Central memory CD8-positive, alpha-beta T cell (primary cell): ENCODE data around the gene FMNL2.

Experiments used
- ATAC-seq: fragments of 150-1000 bp; cut with Tn5 transposase; replicated peaks from 2 replicates; pipeline ENCODE4 v1.10.0; 2022; ENCODE audit warnings: mild to moderate bottlenecking, moderate FRiP score, moderate number of reproducible peaks; ENCODE audit not compliant: poor library complexity, severe bottlenecking; ENCODE audit errors: extremely low read depth
- DNase-seq, 2 donors: peaks; one replicate each; pipeline ENCODE4 v3.0.0; 2021; ENCODE audit warnings: low spot score in 2 of 2
- H3K27ac Mint-ChIP-seq: one replicate; pipeline ENCODE4 v1.8.0; 2022; ENCODE audit warnings: low read depth, mild to moderate bottlenecking, moderate library complexity, mixed read lengths
- H3K27me3 Mint-ChIP-seq: one replicate; pipeline ENCODE4 v1.8.0; 2022; ENCODE audit warnings: mixed read lengths
- H3K36me3 Mint-ChIP-seq: one replicate; pipeline ENCODE4 v1.8.0; 2022; ENCODE audit warnings: mild to moderate bottlenecking, moderate library complexity, mixed read lengths; ENCODE audit not compliant: insufficient read depth
- H3K4me1 Mint-ChIP-seq: one replicate; pipeline ENCODE4 v1.8.0; 2022; ENCODE audit warnings: mixed read lengths
- H3K4me3 Mint-ChIP-seq: one replicate; pipeline ENCODE4 v1.8.0; 2022; ENCODE audit warnings: mild to moderate bottlenecking, moderate library complexity, mixed read lengths
- H3K9me3 Mint-ChIP-seq: one replicate; pipeline ENCODE4 v1.8.0; 2022; ENCODE audit warnings: mixed read lengths

Gene FMNL2

DNA sequence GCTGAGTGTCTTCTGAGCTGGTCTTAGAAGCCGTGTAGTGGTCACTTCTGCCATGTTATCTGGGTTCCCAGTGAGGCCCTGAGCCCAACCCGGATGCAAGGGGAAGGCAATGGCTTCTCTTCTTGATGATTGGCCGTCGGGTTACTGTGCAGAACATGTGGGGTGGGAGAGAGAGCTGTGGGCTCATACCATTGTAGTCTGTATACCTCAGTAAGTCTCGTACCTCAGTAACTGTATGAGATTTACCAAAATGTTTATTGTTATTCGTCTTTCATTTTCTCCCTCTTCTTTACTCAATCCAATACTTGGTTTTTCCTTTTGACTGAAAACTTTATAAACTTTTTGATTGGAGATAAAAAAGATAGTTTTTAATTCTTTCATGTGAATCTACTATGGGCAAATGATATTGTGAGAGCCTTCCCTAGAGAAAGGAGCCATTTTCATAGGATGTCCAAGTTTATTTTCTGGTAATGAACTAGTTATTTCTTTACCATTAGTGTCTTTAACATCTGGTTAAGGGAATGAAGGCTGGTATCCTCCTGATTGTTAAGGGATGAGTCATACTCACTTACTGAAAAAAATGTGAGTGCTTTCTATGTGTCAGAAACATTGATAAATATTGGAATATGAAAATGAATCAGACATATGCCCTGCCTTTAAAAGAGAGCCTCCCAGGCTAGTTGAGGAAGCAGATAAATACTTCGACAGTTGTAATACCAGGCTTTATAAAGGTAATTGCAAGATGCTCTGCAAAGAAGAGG lies 252.4 kb downstream of the FMNL2 start:
- Mint-ChIP-seq H3K27me3 (peaks cover 30% of the 10 kb centered on the region), H3K9me3 (no peaks in the 10 kb centered on the region), H3K4me3 (no peak overlapping the region), H3K36me3 (no peaks in the 10 kb centered on the region), H3K27ac (no peak overlapping the region), H3K4me1 (no peaks in the 10 kb centered on the region)
- ATAC-seq (no peak), DNase-seq (no peak)

DNA sequence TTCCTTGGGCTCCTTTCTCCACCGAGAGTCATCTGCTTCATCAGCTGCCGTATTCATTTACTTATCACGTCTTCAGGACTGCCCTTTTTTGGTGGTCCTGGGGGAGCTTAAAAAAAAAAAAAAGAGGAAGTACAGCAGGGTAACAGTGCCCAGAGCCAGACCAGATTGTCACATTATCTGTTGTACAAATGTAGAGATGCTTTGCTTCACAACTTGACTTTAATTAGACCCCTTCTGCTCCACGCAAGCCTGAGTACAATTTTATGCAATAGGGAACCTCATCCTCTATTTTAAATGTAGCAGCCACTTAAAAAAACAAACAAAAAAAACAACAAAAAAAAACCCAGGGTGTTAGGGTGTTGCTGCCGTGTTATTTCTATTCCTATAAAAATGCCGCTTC lies 254.0 kb downstream of the FMNL2 start:
- H3K9me3 Mint-ChIP-seq, result no peaks in the 10 kb centered on the region
- no peak for DNase-seq
- H3K27me3 Mint-ChIP-seq, result peaks cover 17% of the 10 kb centered on the region
- no peak for ATAC-seq
- H3K27ac Mint-ChIP-seq, result no peak overlapping the region
- H3K4me3 Mint-ChIP-seq, result no peak overlapping the region
- H3K36me3 Mint-ChIP-seq, result no peaks in the 10 kb centered on the region
- no peaks in the 10 kb centered on the region for H3K4me1 Mint-ChIP-seq

DNA sequence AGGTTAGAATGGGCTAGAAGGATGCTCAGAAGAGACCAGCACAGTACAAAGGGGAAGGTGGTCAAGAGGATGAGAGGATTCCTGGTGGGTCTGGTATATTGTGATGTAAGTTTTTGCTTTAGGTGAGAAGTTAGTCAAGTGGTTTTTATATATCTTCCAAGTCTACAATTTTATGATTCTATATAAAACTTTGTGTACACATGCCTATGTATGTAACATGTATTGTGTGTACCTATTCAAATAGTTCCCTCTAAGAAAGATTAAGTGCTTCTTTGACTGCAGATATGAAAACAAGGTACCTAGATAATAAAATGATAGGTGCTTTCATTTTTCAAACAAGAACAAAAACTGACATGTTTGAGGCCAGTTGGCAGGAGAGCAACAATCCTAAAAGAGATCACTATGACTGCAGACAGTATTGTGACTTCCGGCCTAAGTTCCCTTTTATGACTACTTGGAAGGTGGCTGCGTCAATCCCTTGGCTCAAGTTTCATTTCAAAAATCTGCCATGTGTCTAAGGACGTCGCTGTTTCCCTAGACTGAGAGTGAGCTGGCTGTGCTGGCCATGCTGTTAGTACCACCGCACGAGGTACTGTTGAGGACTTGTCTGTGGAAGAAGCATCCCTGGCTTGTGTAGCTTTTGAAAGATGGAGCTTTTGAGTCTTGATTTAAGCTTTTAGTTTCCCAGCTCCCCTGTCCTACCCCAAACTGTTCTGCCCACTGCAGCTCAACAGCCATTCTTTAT lies 259.2 kb downstream of the FMNL2 start:
- H3K27ac Mint-ChIP-seq, result no peak overlapping the region
- no peaks in the 10 kb centered on the region for H3K9me3 Mint-ChIP-seq
- H3K4me1 Mint-ChIP-seq, result no peaks in the 10 kb centered on the region
- H3K4me3 Mint-ChIP-seq, result no peak overlapping the region
- peak; percentile 46 for ATAC-seq
- no peaks in the 10 kb centered on the region for H3K36me3 Mint-ChIP-seq
- DNase-seq, result no peak
- H3K27me3 Mint-ChIP-seq, result no peaks in the 10 kb centered on the region

DNA sequence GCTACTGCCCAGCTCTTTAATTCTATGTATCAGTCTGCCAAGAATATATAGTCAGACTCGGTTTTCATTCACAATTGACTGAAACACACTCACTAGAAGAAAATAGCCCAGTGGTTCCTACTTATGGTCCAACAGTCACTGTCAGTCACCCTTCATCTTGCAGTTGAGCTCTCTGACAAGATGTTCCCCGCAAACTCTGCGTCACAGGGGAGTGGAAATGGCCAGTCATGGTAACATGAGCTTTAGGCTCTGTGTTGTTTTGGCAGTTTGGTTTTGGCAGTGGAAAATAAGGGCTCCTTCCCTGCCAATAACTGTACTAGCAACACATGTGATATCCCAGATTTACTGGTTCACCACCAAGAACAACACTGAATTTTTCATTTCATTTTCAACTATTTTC lies 259.8 kb downstream of the FMNL2 start:
- H3K27ac Mint-ChIP-seq, result no peak overlapping the region
- no peaks in the 10 kb centered on the region for H3K27me3 Mint-ChIP-seq

DNA sequence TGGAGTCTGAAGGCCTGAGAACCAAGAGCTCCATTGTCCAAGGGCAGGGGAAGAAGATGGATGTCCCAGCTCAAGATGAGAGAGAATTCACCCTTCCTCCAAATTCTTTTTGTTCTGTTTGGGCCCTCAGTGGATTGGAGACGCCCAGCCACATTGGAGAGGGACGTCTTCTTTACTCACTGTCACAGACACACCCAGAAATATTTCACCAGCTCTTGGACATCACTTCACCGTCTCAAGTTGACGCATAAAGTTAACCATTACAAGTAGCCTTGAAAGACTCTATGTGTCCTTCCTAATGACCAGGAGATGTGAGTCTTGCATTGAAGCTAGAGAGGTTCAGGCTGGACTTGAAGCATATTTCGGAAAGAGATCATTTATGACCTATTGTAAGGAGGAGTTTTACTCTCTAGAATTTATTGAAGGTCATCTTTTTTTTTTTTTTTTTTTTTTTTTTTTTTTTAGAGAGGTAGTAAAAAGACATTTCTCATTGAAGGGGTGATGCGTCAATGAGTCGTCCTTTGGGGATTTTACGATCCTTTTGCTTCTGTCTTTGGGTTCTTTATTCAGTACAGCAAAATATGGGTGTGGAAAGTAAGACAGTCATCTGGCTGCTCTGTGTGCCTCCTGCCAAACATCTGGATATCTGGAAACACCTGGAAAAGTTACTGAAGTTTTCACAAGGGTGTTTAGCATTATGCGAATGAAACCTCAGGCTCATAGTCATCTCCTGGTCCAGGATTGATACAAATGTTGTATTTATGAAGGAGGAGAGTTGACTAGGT lies 264.2 kb downstream of the FMNL2 start:
- ATAC-seq, result no peak
- Mint-ChIP-seq H3K4me1 (no peaks in the 10 kb centered on the region), H3K4me3 (no peak overlapping the region)

More for the DNA sequence above, 259.8 kb downstream of the FMNL2 start:
- no peak overlapping the region for H3K4me3 Mint-ChIP-seq
- no peak for ATAC-seq
- no peaks in the 10 kb centered on the region for H3K9me3 Mint-ChIP-seq
- no peaks in the 10 kb centered on the region for H3K4me1 Mint-ChIP-seq
- H3K36me3 Mint-ChIP-seq, result no peaks in the 10 kb centered on the region
- DNase-seq, result no peak

DNA sequence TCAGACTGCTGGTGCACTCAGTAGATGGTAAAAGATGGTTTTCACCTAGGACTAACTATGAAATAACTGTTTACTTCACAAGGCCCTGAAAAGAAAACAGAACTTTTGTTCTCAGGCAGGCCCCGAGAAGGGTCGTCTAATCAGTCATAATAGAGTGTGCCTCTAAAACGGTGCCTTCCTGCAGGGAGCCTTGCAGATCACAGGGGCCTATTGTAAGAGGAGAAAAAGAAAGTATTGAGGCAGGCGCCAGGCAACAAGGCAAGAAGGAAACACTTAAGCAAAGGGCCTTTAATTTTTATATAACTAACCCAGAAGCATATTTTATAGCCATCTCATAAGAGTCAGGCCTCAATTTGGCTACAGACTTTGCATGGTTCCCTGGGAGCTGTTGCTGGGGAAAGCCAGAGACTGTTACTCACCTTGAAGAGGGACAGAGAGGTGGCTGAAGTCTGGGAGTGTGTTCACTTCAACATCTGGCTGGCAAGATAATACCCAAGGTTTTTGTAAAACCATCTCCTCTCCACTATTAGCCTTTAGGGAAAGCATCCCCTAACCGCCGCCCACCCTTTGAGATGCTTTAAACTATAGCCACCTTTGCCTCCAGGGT lies 265.2 kb downstream of the FMNL2 start:
- Mint-ChIP-seq H3K36me3 (no peaks in the 10 kb centered on the region), H3K27me3 (peaks cover 9% of the 10 kb centered on the region), H3K9me3 (no peaks in the 10 kb centered on the region), H3K27ac (no peak overlapping the region), H3K4me3 (no peak overlapping the region), H3K4me1 (no peaks in the 10 kb centered on the region)
- ATAC-seq (no peak), DNase-seq (no peak)

More for the DNA sequence above, 264.2 kb downstream of the FMNL2 start:
- peaks cover 9% of the 10 kb centered on the region for H3K27me3 Mint-ChIP-seq
- no peaks in the 10 kb centered on the region for H3K36me3 Mint-ChIP-seq
- no peak overlapping the region for H3K27ac Mint-ChIP-seq
- no peak for DNase-seq
- H3K9me3 Mint-ChIP-seq, result no peaks in the 10 kb centered on the region

DNA sequence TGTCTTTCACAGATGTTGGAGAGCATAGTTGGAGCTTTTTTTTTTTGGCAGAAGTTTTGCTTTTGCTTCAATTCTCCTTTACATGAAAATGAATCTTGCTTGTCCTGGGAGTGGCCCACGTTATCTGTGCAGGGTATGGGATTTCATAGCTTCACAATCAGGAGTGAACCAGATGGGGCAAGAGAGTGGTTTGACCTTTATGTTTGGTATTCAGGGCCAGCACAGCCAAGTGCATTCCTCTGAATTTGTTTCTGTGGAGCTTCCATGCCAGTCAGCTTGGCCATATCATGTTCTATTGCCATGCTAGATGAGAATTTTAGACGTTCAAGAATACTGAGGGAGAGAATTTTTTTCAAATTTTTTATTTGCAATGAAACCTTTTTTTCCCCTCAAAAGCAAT lies 265.7 kb downstream of the FMNL2 start:
- no peak for DNase-seq
- Mint-ChIP-seq H3K4me1 (no peaks in the 10 kb centered on the region), H3K27me3 (peaks cover 9% of the 10 kb centered on the region), H3K4me3 (no peak overlapping the region), H3K36me3 (no peaks in the 10 kb centered on the region), H3K9me3 (no peaks in the 10 kb centered on the region), H3K27ac (no peak overlapping the region)
- no peak for ATAC-seq

DNA sequence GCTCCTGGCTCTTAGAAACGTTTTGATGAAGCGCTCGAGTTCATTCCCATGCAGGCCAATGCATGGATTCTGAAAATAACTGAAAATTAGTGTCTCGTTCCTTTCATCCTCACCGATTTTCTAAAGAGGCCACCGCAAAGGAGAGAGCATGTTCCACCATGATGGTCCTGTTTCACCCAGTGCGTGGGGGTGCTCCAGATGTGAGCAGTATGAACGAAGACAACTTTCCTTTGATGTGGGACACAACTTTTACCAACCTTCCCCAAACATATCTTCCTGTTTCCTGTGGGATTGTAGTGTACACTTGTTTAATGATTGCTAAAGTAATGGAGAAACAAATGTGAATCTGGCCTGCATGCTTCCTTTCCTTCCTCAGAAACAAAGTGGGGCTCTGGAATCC lies 267.8 kb downstream of the FMNL2 start:
- no peak overlapping the region for H3K27ac Mint-ChIP-seq
- no peak overlapping the region for H3K4me3 Mint-ChIP-seq
- peaks cover 9% of the 10 kb centered on the region for H3K27me3 Mint-ChIP-seq
- DNase-seq (no peak), ATAC-seq (no peak)
- no peaks in the 10 kb centered on the region for H3K4me1 Mint-ChIP-seq
- no peaks in the 10 kb centered on the region for H3K36me3 Mint-ChIP-seq
- H3K9me3 Mint-ChIP-seq, result no peaks in the 10 kb centered on the region

DNA sequence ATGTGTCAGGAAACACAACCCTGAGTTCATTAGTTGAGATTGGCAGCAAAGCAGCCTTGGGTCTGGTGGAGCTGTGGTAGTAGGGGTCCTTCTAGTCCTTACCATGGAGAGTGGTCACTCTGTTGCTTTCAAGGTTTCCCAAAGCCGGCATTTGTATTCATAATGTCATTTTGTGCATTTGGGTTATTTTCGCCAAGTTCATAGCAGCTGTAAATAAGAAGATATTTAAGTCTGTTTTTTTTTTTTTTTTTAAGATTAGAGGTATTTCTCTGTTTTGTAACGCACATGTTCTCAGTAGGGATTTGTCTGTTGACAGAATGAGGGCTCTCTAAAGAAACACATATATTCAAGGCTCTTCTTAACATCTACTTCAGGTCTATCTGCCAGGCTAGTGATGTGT lies 268.2 kb downstream of the FMNL2 start:
- Mint-ChIP-seq H3K27me3 (peaks cover 9% of the 10 kb centered on the region), H3K4me3 (no peak overlapping the region)

DNA sequence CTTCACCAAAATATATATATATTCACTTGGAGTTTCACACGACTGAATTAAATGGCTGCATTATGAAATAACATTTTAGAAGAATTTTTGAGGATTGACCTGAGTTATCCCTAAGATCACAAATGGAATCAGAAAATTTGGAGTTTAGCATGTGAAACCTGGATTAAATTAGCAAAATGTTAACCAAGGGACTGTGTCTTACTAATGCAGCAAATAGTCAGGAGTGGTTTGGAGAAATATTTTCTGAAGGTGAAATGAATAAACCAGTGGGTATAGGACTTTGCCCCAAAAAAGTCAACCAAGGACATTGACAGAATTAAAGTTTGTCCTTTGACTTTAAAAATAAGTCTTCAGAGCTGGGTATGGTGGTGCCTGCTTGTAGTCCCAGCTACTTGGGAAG lies 271.1 kb downstream of the FMNL2 start:
- ATAC-seq (no peak), DNase-seq (no peak)
- H3K27me3 Mint-ChIP-seq, result peaks cover 9% of the 10 kb centered on the region
- no peaks in the 10 kb centered on the region for H3K4me1 Mint-ChIP-seq
- no peaks in the 10 kb centered on the region for H3K36me3 Mint-ChIP-seq
- no peak overlapping the region for H3K4me3 Mint-ChIP-seq
- no peak overlapping the region for H3K27ac Mint-ChIP-seq
- no peaks in the 10 kb centered on the region for H3K9me3 Mint-ChIP-seq

More for the DNA sequence above, 268.2 kb downstream of the FMNL2 start:
- H3K36me3 Mint-ChIP-seq, result no peaks in the 10 kb centered on the region
- H3K9me3 Mint-ChIP-seq, result no peaks in the 10 kb centered on the region
- no peaks in the 10 kb centered on the region for H3K4me1 Mint-ChIP-seq
- ATAC-seq (no peak), DNase-seq (no peak)
- H3K27ac Mint-ChIP-seq, result no peak overlapping the region

DNA sequence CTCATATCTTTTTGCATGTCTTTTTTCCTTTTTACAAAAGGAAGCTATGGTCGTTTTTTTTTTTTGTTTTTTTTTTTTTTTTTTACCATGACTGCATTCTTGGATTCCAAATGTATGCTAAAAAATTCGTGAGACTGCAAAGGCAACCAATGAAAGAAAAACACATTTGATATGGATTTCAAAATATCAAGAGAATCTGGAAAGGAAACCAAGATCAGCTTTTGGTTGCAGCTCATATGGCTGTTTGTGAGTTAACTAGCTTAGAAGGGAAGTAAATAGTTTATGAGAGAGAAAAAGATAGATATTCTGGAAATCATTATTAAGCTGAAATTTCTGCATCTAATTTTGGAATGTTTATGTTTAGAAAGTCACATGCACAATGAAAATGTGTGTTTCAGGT lies 272.0 kb downstream of the FMNL2 start:
- H3K4me1 Mint-ChIP-seq, result peaks cover 5% of the 10 kb centered on the region
- peaks cover 9% of the 10 kb centered on the region for H3K27me3 Mint-ChIP-seq
- no peak overlapping the region for H3K4me3 Mint-ChIP-seq
- ATAC-seq, result no peak
- H3K36me3 Mint-ChIP-seq, result no peaks in the 10 kb centered on the region
- no peak overlapping the region for H3K27ac Mint-ChIP-seq
- DNase-seq, result no peak
- H3K9me3 Mint-ChIP-seq, result no peaks in the 10 kb centered on the region

DNA sequence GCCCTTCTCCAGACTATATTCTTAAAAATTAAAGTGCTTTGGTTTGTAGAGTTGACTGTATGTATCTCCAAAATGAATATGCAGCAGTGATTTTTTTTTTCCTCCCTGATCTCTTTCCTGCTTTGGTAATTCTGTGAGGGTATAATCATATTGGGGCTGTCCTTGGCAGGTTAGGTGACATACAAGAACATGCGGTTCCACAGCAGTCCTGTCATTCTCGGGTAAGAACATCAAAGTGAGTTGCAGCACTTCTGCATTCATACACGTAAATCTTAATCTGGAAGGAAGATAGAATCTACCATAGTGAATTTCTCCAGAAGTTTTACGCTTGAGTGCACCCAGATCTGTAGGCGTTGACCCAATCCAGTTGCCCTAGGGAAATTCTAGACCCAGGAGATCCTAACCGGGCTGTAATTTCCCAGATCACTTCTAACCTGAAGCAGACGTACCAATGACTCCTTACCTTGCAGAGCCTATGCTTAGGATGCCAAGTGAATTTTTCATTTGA lies 272.9 kb downstream of the FMNL2 start:
- peaks cover 8% of the 10 kb centered on the region for H3K4me1 Mint-ChIP-seq

More for the DNA sequence above, 272.9 kb downstream of the FMNL2 start:
- H3K36me3 Mint-ChIP-seq, result peaks cover 2% of the 10 kb centered on the region
- H3K27ac Mint-ChIP-seq, result no peak overlapping the region
- DNase-seq (no peak), ATAC-seq (no peak)
- no peaks in the 10 kb centered on the region for H3K9me3 Mint-ChIP-seq
- peaks cover 6% of the 10 kb centered on the region for H3K27me3 Mint-ChIP-seq
- H3K4me3 Mint-ChIP-seq, result no peak overlapping the region
